ENCODE results near the gene TAS2R20.

TAS2R20 gene

DNA sequence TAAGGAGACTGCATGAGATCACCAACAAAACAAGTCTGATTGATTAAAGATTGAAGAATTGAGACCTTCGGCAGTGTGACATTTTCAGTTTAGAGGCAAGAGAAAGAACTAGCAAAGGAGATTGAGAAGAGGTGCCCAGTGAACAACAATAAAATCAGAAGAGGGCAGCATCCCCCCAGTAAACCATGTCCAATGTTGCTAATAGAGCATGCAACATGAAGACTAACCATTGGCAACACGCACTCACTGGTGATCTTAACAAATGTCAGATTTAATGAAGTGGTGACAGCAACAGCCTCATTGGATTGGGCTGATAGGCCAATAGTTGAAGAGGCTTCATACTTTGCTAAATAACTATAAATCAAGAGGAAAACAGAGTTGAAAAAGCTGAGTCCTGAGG lies 38.3 kb downstream of the TAS2R20 start:
- no peak for DNase-seq (ENCODE audit: low read depth)

- DNase-seq (ENCODE audit: low read depth): no peak
Observed at GRCh38 chr12:10957741-10958140, 40.4 kb downstream of the TAS2R20 start.

- DNase-seq (ENCODE audit: low read depth): no peak
Observed at GRCh38 chr12:10956085-10956484, 42.0 kb downstream of the TAS2R20 start.

DNA sequence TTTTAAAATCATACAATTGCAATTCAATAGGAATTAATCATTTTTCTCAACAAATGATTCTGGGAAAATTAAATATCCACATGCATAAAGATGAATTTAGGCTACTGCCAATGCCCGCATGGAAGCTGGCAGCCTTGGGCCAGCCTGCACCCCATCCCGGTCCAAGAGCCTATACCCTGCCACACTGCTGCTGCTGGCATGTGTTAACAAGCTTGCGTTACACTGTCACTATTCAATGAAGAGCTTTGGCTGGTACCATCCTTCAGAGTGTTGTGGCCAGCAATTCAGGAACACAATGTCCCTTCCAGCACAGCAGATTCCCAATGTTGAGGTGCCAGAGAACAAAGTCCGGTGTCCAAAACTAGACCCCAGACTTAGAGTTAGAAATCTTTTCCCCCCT lies 45.5 kb downstream of the TAS2R20 start:
- no peak for DNase-seq (ENCODE audit: low read depth)

Measured in stimulated activated CD8-positive, alpha-beta memory T cell treated with anti-CD3 and anti-CD28 coated beads, Interleukin-15, amount 100 ng/mL, for 1 hour (primary cell).